HG03469 (cell line): ENCODE results near the gene ASTN1.

ENCODE experiments used
- ATAC-seq: cut with Tn5 transposase; IDR thresholded peaks from one replicate; pipeline ENCODE4 v1.9.1; 2021; ENCODE audit warnings: mild to moderate bottlenecking, moderate library complexity, moderate number of reproducible peaks; ENCODE audit not compliant: unreplicated experiment

Gene ASTN1

GRCh38 chr1:177165069-177165439 lies 542 bp upstream of the ASTN1 start:
- no peak for ATAC-seq

GRCh38 chr1:177163844-177164379 lies 600 bp downstream of the ASTN1 start:
- ATAC-seq, result no peak

GRCh38 chr1:177162243-177162642 lies 2.3 kb downstream of the ASTN1 start:
- no peak for ATAC-seq

- no peak for ATAC-seq
Observed at GRCh38 chr1:177146499-177146898, 18.0 kb downstream of the ASTN1 start.

- no peak for ATAC-seq
Observed at GRCh38 chr1:177145106-177146070, 19.1 kb downstream of the ASTN1 start.

- no peak for ATAC-seq
Observed at GRCh38 chr1:177142791-177143271, 21.7 kb downstream of the ASTN1 start.

- no peak for ATAC-seq
Observed at GRCh38 chr1:177142010-177142409, 22.5 kb downstream of the ASTN1 start.

GRCh38 chr1:177138347-177138746 lies 26.2 kb downstream of the ASTN1 start:
- no peak for ATAC-seq

- no peak for ATAC-seq
Observed at GRCh38 chr1:177137814-177138213, 26.7 kb downstream of the ASTN1 start.

- no peak for ATAC-seq
Observed at GRCh38 chr1:177135250-177135649, 29.3 kb downstream of the ASTN1 start.

- no peak for ATAC-seq
Observed at GRCh38 chr1:177133977-177134538, 30.5 kb downstream of the ASTN1 start.

- ATAC-seq, result no peak
Observed at GRCh38 chr1:177132141-177132540, 32.4 kb downstream of the ASTN1 start.

- no peak for ATAC-seq
Observed at GRCh38 chr1:177131723-177132122, 32.8 kb downstream of the ASTN1 start.

- no peak for ATAC-seq
Observed at GRCh38 chr1:177130451-177130945, 34.0 kb downstream of the ASTN1 start.

- ATAC-seq, result no peak
Observed at GRCh38 chr1:177128665-177129281, 35.7 kb downstream of the ASTN1 start.

- no peak for ATAC-seq
Observed at GRCh38 chr1:177126267-177126666, 38.2 kb downstream of the ASTN1 start.

- no peak for ATAC-seq
Observed at GRCh38 chr1:177124577-177125278, 39.8 kb downstream of the ASTN1 start.

- no peak for ATAC-seq
Observed at GRCh38 chr1:177122461-177123251, 41.9 kb downstream of the ASTN1 start.

- ATAC-seq, result no peak
Observed at GRCh38 chr1:177119311-177119710, 45.2 kb downstream of the ASTN1 start.

GRCh38 chr1:177118901-177119300 lies 45.6 kb downstream of the ASTN1 start:
- no peak for ATAC-seq
